ENCODE data around the gene PACSIN2. TPM values are rescaled to one million over a fixed set of nuclear protein-coding genes. Genes with fewer than 3 reads are reported as not detected.

Gene PACSIN2
- total RNA-seq, 2 donors from 2014 or later = 78.0 to 87.1 TPM

DNA sequence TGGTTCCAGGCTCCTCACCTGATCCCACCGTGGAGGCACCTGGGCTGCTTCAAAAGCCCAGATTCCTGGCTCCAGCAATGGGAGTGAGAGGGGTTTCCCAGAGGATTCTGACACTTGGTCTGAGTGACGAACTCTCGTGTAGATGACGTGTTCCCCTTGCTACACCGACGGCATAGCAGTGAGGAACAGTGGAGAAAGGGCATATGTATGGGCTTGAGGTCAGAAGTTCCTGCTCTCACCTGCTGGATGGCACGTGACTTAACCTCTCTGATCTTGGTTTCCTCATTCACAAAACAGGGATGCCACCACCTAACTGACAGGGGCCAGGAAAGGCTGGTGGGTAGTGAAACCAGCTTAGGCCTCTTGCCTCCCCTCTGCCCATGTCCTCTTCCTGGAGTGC is 127.8 kb downstream of the PACSIN2 start:
- no peak overlapping the region for H3K27ac ChIP-seq
- no peaks in the 10 kb centered on the region for H3K4me1 ChIP-seq (replicated peaks)
- no peaks in the 10 kb centered on the region for H3K27me3 ChIP-seq (replicated peaks; ENCODE audit: insufficient read depth)
- peaks cover 0 to 5% of the 10 kb centered on the region in 2 donors for H3K36me3 ChIP-seq
- WGBS = 78% methylated on average over 7 of the region's 7 CpGs
- no peak for DNase-seq (ENCODE audit: low spot score)
- intact Hi-C loops (cut with DNase I) = no loop called here
- no peak for TF ChIP-seq POLR2A (IDR thresholded peaks at IDR 0.05)
- TF ChIP-seq POLR2AphosphoS5 (IDR thresholded peaks at IDR 0.05) = no peak
- TF ChIP-seq, protein P1, sequence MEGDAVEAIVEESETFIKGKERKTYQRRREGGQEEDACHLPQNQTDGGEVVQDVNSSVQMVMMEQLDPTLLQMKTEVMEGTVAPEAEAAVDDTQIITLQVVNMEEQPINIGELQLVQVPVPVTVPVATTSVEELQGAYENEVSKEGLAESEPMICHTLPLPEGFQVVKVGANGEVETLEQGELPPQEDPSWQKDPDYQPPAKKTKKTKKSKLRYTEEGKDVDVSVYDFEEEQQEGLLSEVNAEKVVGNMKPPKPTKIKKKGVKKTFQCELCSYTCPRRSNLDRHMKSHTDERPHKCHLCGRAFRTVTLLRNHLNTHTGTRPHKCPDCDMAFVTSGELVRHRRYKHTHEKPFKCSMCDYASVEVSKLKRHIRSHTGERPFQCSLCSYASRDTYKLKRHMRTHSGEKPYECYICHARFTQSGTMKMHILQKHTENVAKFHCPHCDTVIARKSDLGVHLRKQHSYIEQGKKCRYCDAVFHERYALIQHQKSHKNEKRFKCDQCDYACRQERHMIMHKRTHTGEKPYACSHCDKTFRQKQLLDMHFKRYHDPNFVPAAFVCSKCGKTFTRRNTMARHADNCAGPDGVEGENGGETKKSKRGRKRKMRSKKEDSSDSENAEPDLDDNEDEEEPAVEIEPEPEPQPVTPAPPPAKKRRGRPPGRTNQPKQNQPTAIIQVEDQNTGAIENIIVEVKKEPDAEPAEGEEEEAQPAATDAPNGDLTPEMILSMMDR (IDR thresholded peaks at IDR 0.05) = no peak
- no peak overlapping the region for H3K4me3 ChIP-seq
- H3K9me3 ChIP-seq = no peaks in the 10 kb centered on the region

GRCh38 chr22:42885446-42885845 is 129.5 kb downstream of the PACSIN2 start:
- H3K4me3 ChIP-seq = no peak overlapping the region
- H3K36me3 ChIP-seq = peaks cover 0 to 11% of the 10 kb centered on the region in 2 donors
- 78% methylated on average over 9 of the region's 9 CpGs for WGBS
- no peak for TF ChIP-seq POLR2A (IDR thresholded peaks at IDR 0.05)
- TF ChIP-seq, protein P1 (IDR thresholded peaks at IDR 0.05) = no peak
- no peak for TF ChIP-seq POLR2AphosphoS5 (IDR thresholded peaks at IDR 0.05)
- no peak overlapping the region for H3K27ac ChIP-seq
- intact Hi-C loops (cut with DNase I) = no loop called here
- no peaks in the 10 kb centered on the region for H3K9me3 ChIP-seq
- no peaks in the 10 kb centered on the region for H3K27me3 ChIP-seq (replicated peaks; ENCODE audit: insufficient read depth)
- H3K4me1 ChIP-seq (replicated peaks) = no peaks in the 10 kb centered on the region
- no peak for DNase-seq (ENCODE audit: low spot score)

DNA sequence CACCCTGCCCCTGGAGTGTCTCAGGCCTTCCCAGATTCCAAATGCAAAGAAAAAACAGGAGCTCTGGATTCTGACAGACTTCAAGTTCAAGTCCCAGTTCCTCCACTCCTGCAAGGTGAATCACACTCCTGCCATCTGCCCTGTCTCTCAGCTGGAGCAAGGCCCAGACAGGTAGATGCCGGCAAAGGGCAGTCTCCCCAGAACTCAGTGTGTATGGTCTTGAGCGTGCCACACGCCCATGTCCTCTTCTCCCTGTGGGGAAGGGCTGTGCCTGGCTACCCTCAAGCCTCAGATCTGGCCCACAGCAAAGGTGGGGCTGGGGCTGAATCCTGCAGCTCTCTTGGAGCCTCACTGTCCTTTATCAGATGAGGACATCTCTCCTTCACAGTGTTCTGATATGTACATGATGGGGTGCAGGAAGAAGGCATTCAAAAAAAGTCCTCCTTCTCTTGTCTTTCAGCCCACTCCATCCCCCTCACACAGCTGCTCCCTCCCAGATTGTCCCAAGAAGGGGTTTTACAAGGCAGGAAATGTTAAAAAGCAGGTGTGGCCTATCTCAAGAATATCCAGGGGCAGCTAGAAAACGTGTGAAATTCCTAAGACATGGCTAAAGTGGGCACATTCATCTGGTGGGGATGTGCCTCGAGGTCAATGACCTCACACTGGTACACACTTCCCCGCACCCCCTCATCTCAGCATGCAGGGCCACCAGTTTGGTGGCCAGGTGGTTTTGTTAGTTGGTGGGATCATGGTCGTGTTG is 130.2 kb downstream of the PACSIN2 start:
- Histone ChIP-seq H3K4me3 (no peak overlapping the region), H3K4me1 (replicated peaks) (no peaks in the 10 kb centered on the region), H3K27me3 (replicated peaks; ENCODE audit: insufficient read depth) (no peaks in the 10 kb centered on the region), H3K27ac (no peak overlapping the region), H3K9me3 (no peaks in the 10 kb centered on the region), H3K36me3 (peaks cover 0 to 12% of the 10 kb centered on the region in 2 donors)
- intact Hi-C loops (cut with DNase I) = no loop called here
- 65% methylated on average over 7 of the region's 7 CpGs for WGBS
- no peak for DNase-seq (ENCODE audit: low spot score)
- TF ChIP-seq POLR2AphosphoS5 (IDR thresholded peaks at IDR 0.05) = no peak
- TF ChIP-seq POLR2A (IDR thresholded peaks at IDR 0.05) = no peak
- TF ChIP-seq, protein P1 (IDR thresholded peaks at IDR 0.05) = no peak

DNA sequence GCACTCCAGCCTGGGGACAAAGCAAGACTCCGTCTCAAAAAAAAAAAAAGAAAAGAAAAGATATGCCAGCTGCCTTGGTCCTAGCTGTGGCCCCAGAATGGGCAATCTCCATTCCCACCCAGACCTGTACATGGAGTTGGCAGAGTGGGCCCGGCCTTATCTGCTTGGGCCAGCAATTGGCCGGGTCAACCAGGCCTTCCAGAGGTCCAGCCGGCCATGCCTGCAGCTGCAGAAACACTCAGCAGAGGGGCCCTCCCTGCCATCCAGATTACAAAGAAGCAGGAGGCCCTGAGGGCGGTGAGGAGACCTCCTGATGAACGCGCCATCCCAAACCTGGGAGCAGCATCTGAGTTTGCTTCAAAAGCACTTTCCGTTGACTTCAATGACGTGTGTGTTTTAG is 131.0 kb downstream of the PACSIN2 start:
- Histone ChIP-seq H3K9me3 (no peaks in the 10 kb centered on the region), H3K4me3 (no peak overlapping the region), H3K27me3 (replicated peaks; ENCODE audit: insufficient read depth) (no peaks in the 10 kb centered on the region), H3K36me3 (peaks cover 0 to 12% of the 10 kb centered on the region in 2 donors), H3K27ac (no peak overlapping the region), H3K4me1 (replicated peaks) (peaks cover 3% of the 10 kb centered on the region)
- intact Hi-C loops (cut with DNase I) = no loop called here
- no peak for TF ChIP-seq POLR2AphosphoS5 (IDR thresholded peaks at IDR 0.05)
- 94% methylated on average over 9 of the region's 9 CpGs for WGBS
- DNase-seq (ENCODE audit: low spot score) = no peak

GRCh38 chr22:42883121-42883520 is 131.8 kb downstream of the PACSIN2 start:
- no peak overlapping the region for H3K4me3 ChIP-seq
- intact Hi-C loops (cut with DNase I) = no loop called here
- no peak for TF ChIP-seq POLR2A (IDR thresholded peaks at IDR 0.05)
- TF ChIP-seq, protein P1 (IDR thresholded peaks at IDR 0.05) = no peak
- no peak for TF ChIP-seq POLR2AphosphoS5 (IDR thresholded peaks at IDR 0.05)
- peaks cover 3% of the 10 kb centered on the region for H3K4me1 ChIP-seq (replicated peaks)
- H3K27me3 ChIP-seq (replicated peaks; ENCODE audit: insufficient read depth) = no peaks in the 10 kb centered on the region
- peaks cover 6 to 16% of the 10 kb centered on the region in 2 donors for H3K36me3 ChIP-seq
- DNase-seq (ENCODE audit: low spot score) = no peak
- H3K27ac ChIP-seq = peak overlapping the region in 1 of 2 donors; percentile 12
- WGBS = 55% methylated on average over 8 of the region's 8 CpGs
- no peaks in the 10 kb centered on the region for H3K9me3 ChIP-seq
